ENCODE data around the gene FKBP14. TPM values are rescaled to one million over a fixed set of nuclear protein-coding genes. Genes with fewer than 3 reads are reported as not detected.
A peak's percentile ranks its signal among the peaks of the same experiment; 100 is the strongest.

FKBP14 gene, protein sequence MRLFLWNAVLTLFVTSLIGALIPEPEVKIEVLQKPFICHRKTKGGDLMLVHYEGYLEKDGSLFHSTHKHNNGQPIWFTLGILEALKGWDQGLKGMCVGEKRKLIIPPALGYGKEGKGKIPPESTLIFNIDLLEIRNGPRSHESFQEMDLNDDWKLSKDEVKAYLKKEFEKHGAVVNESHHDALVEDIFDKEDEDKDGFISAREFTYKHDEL
- 10 to 100 TPM; 18.7 to 40.1 (median 32.4) TPM for polyA plus RNA-seq (ENCODE audit: insufficient read length in 10 of 10)
- long read RNA-seq, donor 1, full-length matches to known transcripts = 8 of 8 reads
- long read RNA-seq, donor 1, partial matches to known transcripts = 0 of 8 reads
- long read RNA-seq, donor 1, other reads (novel, unspliced or antisense) = 0 of 8 reads
- long read RNA-seq, donor 2, full-length matches to known transcripts = 5 of 5 reads
- long read RNA-seq, donor 2, partial matches to known transcripts = 0 of 5 reads
- long read RNA-seq, donor 2, other reads (novel, unspliced or antisense) = 0 of 5 reads
- long read RNA-seq, donor 3 = 0 reads
- long read RNA-seq, donor 4, full-length matches to known transcripts = 11 of 11 reads
- long read RNA-seq, donor 4, partial matches to known transcripts = 0 of 11 reads
- long read RNA-seq, donor 4, other reads (novel, unspliced or antisense) = 0 of 11 reads
- long read RNA-seq, donor 5, full-length matches to known transcripts = 10 of 10 reads
- long read RNA-seq, donor 5, partial matches to known transcripts = 0 of 10 reads
- long read RNA-seq, donor 5, other reads (novel, unspliced or antisense) = 0 of 10 reads
- long read RNA-seq, donor 6, full-length matches to known transcripts = 16 of 16 reads
- long read RNA-seq, donor 6, partial matches to known transcripts = 0 of 16 reads
- long read RNA-seq, donor 6, other reads (novel, unspliced or antisense) = 0 of 16 reads
- long read RNA-seq, donor 7, full-length matches to known transcripts = 12 of 12 reads
- long read RNA-seq, donor 7, partial matches to known transcripts = 0 of 12 reads
- long read RNA-seq, donor 7, other reads (novel, unspliced or antisense) = 0 of 12 reads
- long read RNA-seq, donor 8, full-length matches to known transcripts = 10 of 10 reads
- long read RNA-seq, donor 8, partial matches to known transcripts = 0 of 10 reads
- long read RNA-seq, donor 8, other reads (novel, unspliced or antisense) = 0 of 10 reads
- long read RNA-seq, donor 9, full-length matches to known transcripts = 2 of 2 reads
- long read RNA-seq, donor 9, partial matches to known transcripts = 0 of 2 reads
- long read RNA-seq, donor 9, other reads (novel, unspliced or antisense) = 0 of 2 reads

DNA sequence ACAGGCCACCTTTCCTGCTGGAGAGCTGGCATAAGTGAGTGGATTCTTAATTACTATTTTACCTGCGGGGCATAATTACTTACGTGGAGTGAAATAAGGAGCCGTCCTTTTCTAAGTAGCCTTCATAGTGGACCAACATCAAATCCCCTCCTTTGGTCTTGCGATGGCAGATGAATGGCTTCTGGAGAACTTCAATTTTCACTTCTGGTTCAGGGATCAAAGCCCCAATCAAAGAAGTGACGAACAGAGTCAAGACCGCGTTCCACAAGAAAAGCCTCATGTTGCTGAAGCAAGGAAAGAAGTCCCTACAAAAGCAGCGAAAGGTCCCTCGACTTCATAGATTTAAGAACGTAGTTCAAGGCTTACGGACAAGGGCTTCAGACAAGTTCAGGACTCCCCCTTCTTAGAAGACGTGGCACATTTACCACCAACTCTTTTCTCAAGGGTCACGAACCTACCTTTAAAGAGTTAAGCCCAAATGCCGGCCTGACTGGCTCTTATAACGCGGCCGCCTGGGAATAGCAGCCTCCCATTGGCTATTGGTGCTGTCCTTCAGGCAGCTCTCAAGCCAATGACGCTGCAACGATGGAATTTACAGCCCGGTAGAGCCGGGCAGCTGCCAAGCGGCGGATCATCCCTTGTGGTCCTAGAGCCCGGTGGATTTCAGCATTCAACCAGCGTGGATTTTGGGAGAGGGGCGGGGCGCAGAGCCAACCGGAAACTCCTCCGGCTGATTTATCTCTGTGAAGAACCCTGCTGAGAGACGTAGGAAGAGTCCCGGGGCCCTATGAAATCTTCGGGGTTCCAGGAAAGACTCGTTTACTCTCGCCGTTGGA, at the start of gene FKBP14:
FKBP14 (minus strand) TSS at position 474 of the 836 bp plus-strand sequence; CDS start at position 280, 194 bp downstream.
- DNase-seq = peak; percentile 99 to 100 (median 99)

DNA sequence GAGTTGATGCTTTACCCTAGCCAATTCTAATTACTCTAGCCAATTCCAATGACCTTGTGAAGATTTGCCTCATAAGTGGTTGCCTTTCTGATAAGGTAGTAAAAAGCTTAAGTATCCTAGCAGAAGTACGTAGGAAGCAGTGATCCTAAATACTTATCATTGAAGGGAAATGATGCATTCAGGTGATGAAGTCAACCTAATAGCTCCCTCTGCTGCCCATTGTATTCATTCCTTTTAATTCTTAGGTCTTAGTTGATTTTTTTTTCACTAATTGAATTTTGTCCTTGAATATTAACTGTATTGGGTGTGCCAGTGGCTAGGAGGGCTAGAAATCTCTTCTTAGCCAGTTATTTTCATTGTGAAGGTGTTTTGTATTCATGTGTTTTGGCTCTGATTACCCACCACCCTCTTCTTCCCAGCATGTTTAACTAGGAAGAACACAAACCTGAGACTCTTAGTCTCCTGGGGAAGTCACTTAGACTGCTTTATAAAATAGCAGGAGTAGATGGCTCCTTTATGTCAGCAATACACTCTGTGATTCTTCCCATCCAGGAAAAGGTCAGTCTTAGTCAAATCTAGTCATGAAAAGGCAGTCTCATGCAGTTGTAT, 48.0 kb upstream of the FKBP14 start:
- DNase-seq = peak in 2 of 3 donors; percentile 24 to 38

DNA sequence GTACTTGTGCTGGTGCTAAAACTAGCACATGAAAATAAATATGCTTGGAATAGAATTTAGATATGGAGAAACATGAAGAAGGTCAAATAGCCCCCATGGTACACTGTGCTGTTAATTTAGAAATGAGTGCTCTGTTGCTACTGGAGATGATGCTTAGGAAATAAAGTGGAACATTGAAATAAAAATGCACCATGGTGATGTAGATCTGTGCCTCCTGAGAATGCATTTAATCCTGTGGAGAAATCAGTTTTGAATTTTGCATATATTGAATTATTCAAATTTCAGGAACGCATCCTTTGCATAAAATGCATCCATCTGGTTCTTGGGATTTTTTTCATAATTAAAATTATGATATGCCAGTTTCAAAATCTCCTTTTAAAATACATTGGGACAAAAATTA, 46.2 kb upstream of the FKBP14 start:
- DNase-seq = no peak

DNA sequence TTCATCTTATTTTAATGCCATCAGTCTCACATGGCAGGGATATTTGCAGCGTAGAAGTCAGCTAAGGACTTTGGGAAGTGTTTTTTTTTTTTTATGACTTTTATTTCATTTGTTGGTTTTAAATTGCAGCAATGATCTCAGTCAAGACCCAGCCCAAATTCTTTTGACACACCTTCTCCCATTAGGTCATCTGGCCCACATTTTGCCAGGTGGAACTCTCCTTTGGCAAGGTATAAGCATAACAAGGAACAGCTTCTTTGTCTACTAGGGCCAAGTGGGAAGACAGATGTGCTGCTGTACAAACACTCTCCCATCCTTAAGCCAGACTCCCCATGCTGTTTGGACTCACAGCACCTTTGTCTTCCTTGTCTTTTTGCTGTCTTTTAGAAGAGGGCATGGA, 43.5 kb upstream of the FKBP14 start:
- DNase-seq = no peak

DNA sequence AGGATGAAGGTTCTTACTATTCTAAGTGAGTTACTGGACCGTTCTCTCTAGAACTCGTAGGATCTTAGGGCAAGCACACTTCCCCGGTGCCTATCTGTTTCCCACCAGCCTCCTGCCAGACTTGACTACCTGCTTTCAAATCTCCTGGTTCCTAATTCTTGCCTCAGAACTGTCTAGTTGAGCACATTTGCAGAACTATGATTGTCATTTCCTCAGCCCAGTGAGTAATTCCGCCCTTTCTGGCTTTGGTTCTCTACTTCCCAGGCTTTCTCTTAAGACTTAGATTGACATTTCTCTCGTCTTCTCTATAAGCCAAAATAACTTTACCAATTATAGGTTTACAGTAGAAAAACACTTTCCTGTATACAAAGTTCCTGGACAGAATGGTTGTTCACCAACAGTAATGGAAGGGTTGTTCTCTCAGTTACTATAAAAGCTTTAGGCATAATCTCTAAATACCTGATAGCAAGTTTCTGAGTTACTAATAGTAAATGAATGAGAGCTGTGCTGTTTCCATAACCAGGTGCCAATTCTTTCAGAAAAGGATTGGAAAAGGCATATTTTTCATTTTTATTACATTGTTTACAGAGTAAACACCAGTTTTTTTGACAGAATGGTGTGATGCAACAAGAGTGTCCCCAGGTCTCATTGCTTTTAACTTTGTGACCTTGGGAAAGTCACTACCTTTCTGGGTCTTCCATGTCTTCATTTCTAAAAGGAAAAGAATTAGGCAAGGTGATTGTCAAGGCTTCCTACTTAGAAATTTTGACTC, 42.8 kb upstream of the FKBP14 start:
- no peak for DNase-seq

DNA sequence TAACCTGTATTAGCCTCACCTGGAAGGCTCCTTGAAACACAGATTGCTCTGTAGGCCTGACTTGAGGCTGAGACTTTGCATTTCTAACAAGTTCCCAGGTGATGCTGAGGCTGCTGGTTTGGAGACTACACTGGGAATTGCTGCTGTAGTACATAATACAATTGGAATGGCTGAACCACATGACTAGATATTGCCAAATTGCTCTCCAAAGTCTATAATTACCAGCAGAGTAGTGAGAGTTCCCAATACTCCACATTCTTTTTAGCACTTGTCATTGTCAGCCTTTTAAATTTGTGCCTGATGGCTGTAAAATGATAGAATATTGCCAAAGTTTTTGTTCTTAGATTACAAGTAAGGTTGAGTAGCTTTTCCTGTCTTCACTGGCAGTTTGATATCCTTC, 41.6 kb upstream of the FKBP14 start:
- peak; percentile 39 to 75 (median 47) for DNase-seq

DNA sequence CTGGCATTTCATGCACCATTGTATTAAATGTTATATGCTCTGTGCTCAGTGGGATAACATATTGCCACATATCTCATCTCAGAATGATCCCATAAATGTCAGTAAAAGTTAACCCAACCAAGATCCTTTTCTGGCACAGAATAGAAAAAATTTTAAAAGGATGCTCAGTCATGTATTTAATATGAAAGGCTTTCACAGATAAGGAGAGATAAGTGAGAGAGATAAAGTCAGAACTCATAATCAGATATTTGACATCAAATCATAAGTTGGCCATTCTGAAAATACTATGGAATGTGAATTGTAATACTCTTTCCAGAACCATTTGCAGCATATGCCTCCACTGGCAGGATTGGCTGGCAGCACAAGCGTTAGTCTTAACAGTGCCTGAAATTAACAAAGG, 40.2 kb upstream of the FKBP14 start:
- DNase-seq = no peak

DNA sequence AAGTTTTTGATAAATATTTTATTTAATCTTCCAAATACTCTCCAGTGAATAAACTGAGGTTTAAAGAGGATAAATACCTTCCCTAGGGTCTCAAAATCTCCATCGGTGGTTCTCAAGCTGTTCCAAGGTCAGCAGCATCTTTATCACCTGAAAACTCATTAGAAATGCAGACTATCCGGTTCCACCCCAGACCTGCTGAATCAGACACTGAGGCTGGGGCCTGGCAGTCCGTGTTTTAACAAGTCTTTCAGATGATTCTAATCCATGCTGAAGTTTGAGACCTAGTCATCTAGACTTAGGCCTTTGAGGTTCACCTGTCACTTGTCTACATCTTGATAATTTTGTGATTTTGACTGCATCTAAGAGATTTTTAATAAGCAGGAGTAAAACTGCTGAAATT, 39.2 kb upstream of the FKBP14 start:
- DNase-seq = no peak

DNA sequence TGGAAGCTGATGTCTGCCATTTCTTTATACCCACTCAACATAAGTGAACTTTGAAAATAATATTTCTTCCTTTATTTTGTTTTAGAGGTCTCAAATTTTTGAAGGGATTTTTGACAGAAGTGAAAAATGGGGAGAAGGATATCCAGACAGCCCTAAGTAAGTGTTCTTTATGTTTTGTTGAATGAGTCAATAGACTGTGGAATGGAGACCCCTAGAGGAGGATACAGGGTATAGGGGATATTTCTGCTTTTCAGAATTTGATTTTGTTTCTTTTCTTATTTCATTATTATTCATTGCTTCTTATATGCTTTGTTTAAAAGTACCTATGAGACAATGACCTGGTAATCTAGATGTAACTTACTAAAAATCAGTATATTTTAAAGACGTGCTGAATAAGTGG, 36.1 kb upstream of the FKBP14 start:
- peak; percentile 38 to 65 (median 42) for DNase-seq

DNA sequence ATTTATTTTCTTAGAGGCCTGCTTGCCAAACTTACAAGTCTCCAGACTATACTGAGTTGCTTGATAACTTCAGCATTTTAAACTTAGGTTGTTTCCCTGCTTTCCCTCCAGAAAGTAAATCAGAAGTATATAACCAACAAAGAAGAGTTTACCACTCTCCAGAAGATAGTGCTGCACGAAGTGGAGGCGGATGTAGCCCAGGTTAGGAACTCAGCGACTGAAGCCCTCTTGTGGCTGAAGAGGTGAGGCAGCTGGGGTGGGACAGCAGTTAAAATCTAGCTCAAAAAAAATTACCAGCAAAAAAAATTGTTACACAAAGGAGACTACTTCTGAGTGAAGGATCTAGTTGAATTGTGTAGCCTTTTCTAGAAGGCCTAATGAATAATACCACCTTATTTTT, 35.3 kb upstream of the FKBP14 start:
- peak in 1 of 3 donors; percentile 42 for DNase-seq

DNA sequence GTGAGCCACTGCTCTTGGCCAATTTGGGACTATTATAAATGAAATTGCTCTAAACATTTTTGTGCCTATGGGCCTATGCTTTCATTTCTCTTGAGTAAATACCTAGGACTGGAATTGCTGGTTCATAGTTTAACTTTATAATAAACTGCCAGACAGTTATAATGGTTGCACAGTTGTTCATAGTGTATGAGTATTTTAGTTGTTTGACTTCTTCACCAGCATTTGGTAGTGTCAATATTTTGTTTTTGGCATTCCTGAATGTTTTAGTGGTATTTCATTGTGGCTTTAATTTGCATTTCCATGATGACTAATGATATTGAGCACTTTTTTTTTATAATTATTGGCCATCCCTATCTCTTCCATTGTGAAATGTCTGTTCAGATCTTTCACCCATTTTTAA, 31.2 kb upstream of the FKBP14 start:
- DNase-seq = no peak

DNA sequence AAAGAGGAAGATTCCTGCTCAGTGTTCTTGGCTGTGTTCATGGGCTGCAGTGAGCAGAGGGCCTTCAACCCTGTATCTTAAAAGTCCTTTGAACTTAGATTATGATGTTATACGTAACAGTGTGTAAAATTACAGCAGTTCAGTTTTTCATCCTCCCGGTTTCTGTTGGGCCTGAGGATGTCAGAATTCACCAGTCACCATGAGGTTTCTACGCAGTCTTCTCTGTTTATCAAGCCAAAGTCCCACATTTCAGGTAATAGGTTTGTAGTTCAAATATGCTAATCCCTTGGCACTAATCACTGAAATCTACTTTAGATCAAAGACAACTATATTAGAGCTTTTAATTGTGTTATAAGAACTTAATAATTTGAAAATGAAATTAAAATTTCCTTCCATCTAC, 26.6 kb upstream of the FKBP14 start:
- no peak for DNase-seq

DNA sequence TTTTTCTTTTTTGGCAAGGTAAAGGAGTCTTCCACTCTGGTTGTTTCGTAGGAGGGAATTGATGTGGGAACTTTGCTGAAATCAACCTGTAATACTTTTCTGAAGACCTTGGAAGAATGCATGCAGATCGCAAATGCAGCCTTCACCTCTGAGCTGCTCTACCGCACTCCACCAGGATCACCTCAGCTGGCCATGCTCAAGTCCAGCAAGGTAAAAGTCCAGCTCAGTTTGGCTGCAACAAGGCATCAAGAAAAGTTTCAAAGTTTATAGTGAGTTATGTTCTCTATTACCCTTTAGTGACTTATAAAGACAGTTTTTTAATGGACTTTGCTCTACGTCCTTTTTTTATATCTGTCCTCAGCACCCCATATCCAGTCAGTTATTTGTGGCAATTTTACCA, 22.7 kb upstream of the FKBP14 start:
- no peak for DNase-seq

DNA sequence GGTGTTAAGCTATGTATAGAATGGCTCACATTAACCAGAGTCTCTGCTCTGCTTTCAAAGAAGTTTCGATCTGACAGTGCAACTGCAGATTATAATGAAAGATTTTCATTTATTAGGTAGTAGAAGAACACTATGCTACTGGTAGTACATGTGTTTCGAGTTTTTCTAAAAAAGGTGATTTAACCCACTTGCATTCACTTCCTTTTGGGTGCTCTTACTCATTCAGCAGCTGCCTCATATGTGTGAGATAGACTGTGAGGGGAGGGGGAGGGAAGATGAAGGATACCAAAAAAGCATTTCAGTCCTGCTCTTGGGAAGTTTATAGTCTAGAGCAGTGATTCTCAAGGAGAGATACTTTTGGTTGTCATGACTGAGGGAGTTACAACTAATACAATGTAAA, 22.1 kb upstream of the FKBP14 start:
- DNase-seq = no peak

DNA sequence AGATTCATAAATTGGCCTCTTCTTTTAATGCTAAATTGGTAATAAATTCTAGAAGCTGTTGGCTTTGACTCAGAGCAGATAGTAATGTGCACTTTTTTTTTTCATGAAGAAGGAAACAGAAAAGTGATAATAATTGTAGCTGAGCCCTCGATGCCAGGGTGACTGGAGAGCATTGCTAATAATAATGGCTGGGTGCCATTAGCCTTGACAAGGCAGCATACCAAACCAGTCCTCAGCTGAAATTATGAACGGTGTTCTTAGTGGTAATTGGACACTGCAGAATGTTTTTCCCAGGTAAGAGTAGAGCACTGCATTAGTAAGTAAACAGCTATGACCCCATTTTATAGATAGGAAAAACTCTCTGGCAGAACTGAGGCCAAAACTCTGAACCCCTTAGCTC, 20.6 kb upstream of the FKBP14 start:
- no peak for DNase-seq

DNA sequence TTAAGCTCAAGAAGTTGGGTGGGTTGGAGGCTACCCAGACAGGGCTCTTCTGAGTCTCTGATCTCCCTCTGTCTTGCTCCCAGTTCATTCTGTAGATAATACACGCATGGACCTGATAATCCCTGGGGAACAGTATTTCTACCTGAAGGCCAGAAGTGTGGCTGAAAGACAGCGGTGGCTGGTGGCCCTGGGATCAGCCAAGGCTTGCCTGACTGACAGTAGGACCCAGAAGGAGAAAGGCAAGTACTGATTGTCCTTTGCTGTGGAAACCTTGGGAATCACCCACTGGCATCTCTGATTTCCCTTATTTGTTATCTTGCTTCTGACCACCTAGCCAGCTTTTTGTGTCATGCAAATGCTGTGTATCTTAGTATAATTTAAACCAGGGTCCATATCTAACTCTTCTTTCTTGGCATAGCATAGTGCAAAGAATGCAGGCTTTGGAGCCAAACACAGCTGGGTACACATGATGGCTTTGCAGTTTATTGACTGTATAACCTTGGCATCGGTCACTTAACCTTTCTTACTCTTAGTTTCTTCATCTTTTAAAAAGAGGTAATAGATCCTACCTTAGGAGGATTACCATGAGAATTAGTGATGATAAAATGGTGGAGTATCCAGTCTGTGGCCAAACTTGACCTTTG, 19.7 kb upstream of the FKBP14 start:
- no peak for DNase-seq

DNA sequence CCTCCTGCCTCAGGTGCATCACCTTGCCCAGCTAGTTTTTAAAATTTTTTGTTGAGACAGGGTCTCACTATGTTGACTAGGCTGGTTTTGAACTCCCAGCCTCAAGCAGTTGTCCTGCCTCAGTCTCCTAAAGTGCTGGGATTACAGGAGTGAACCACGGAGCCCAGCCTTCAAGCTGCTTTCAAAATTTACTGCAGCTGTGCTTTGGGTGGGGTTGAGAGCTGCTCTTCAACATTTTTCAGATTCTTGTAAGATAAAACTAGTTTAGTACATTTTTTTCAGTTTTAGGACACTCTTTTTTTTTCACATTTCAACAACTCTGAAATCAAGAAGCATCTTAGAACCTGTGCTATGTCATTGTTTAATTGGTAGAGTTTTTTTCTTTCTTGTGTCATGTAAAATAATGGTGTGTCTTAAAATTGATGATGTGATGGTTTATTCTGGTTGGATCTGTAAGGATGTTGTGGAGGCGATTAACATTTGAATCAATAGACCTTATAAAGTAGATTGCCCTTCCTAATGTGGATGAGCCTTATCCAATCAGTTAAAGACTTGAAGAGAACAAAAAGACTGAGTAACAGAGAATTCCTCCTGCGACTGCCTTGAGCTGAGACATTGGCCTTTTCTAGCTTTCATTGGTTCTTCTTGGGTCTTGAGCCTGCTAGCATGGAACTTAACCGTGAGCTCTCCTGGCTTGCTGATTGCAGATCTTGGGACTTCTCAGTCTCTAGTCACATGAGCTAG, 15.2 kb upstream of the FKBP14 start:
- no peak for DNase-seq

DNA sequence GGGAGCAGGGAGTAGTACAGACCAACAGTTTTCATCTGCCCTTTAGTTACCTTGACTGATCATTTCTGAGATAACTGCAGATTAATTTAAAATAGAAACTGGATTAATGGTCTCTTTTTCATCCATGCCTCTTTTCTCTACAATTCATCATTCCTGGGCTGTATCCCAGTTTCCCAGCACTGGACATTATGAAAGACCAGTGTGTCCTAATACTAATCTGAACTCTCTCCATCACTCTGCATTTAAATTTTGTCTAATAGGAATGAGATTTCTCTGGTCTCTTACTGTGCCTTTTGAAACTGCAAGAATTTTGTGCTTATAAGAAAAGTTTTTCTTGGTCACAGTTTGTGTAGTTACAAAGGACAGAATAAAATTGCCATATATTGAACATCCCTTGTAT, 14.4 kb upstream of the FKBP14 start:
- no peak for DNase-seq

Data from muscle of back (tissue), 13 donors.